MM.1S (cell line): ENCODE results near the gene SOX9.

ENCODE experiments used
- DNase-seq: peaks from one replicate; pipeline ENCODE4 v3.0.0-alpha.2; 2015
- H2AFZ ChIP-seq: fragments of 300-600 bp; sonication (generic); 2 replicates; pipeline ENCODE4 v1.6.0; 2016; ENCODE audit warnings: antibody characterized with exemption, low read length
- H3F3A ChIP-seq: fragments of 300-600 bp; sonication (generic); 2 replicates; pipeline ENCODE4 v1.6.1; 2016; ENCODE audit warnings: mild to moderate bottlenecking, antibody characterized with exemption, low read length, moderate library complexity, mixed read lengths; ENCODE audit not compliant: insufficient read depth
- H3K27ac ChIP-seq: fragments of 300-600 bp; sonication (generic); 2 replicates; pipeline ENCODE4 v1.5.1; 2016; ENCODE audit warnings: mild to moderate bottlenecking, low read length
- H3K27me3 ChIP-seq: fragments of 300-600 bp; sonication (generic); replicated peaks from 2 replicates; pipeline ENCODE4 v1.6.0; 2016; ENCODE audit warnings: low read length; ENCODE audit not compliant: insufficient read depth
- H3K36me3 ChIP-seq: fragments of 300-600 bp; sonication (generic); replicated peaks from 2 replicates; pipeline ENCODE4 v1.6.1; 2016; ENCODE audit warnings: mild to moderate bottlenecking, low read length, mixed read lengths; ENCODE audit not compliant: insufficient read depth
- H3K4me1 ChIP-seq: fragments of 300-600 bp; sonication (generic); 2 replicates; pipeline ENCODE4 v1.6.1; 2016; ENCODE audit warnings: low read length, mixed read lengths
- H3K4me2 ChIP-seq: fragments of 300-600 bp; sonication (generic); 2 replicates; pipeline ENCODE4 v1.6.0; 2016; ENCODE audit warnings: low read depth, low read length
- H3K4me3 ChIP-seq: fragments of 300-600 bp; sonication (generic); 2 replicates; pipeline ENCODE4 v1.5.1; 2016; ENCODE audit warnings: low read length, mixed read lengths
- H3K79me2 ChIP-seq: fragments of 300-600 bp; sonication (generic); 2 replicates; pipeline ENCODE4 v1.6.1; 2016; ENCODE audit warnings: mixed run types, low read length, mixed read lengths
- H3K9ac ChIP-seq: fragments of 300-600 bp; sonication (generic); 2 replicates; pipeline ENCODE4 v1.6.1; 2016; ENCODE audit warnings: low read length, mixed read lengths
- H3K9me2 ChIP-seq: fragments of 300-600 bp; sonication (generic); replicated peaks from 2 replicates; pipeline ENCODE4 v1.6.1; 2016; ENCODE audit warnings: mild to moderate bottlenecking, low read length, mixed read lengths; ENCODE audit not compliant: insufficient read depth
- H3K9me3 ChIP-seq: fragments of 300-600 bp; sonication (generic); replicated peaks from 2 replicates; pipeline ENCODE4 v1.6.1; 2016; ENCODE audit warnings: mild to moderate bottlenecking, low read length, mixed read lengths; ENCODE audit not compliant: insufficient read depth
- H4K20me1 ChIP-seq: fragments of 300-600 bp; sonication (generic); 2 replicates; pipeline ENCODE4 v1.6.1; 2016; ENCODE audit warnings: mild to moderate bottlenecking, low read length, moderate library complexity, mixed read lengths; ENCODE audit not compliant: insufficient read depth
- EZH2 ChIP-seq: fragments of 300-600 bp; sonication (generic); optimal IDR thresholded peaks from 2 replicates; pipeline ENCODE3; 2017; ENCODE audit warnings: low read depth, mild to moderate bottlenecking, antibody characterized with exemption, low read length, mixed read lengths
- EZH2phosphoT487 ChIP-seq: fragments of 300-600 bp; sonication (generic); IDR thresholded peaks from 2 replicates; pipeline ENCODE4 v1.6.1; 2018; ENCODE audit warnings: antibody characterized with exemption, low read length
- TF ChIP-seq, protein P1 (sequence below): fragments of 300-600 bp; sonication (generic); IDR thresholded peaks from 2 replicates; pipeline ENCODE4 v1.5.1; 2016; ENCODE audit warnings: antibody characterized with exemption, low read length, mixed read lengths

SOX9 gene

DNA sequence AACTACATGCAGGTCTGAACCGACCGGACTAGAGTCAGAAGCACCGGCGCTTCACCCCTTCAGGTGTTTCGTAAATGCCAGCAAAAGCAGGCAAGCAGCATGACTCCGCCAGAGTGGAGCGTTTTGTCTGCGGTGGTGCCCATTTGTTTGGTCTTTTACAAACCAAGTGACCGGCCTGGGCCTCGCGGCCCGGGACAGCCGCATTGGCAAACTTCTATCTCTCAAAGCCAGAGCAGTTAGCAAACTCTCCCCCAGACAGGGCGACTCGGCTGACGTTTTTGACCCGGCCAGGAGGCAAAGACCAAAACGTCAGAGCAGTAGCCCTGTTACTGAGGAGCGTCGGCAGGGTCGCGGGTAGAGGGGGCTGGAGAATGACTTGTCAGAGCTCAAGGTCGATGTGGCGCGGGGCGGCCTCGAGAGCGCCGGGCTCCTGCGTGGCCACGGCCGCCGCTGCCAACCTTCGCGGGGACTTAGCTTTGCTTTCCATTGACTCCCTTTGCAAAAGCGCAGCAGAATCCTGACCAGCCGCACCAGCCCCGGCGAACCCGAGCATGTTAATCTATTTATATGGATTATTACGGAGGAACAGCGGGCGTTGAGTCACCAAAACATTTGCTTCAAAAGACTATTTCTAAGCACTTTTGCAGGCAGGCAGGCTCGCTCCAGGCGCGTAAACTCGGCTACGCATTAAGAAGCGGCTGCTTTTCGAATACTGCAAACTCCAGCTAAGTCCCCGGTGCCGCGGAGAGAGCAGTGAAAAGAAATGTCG is 763 bp upstream of the SOX9 start:
- no peaks in the 10 kb centered on the region for H3F3A ChIP-seq
- H3K4me1 ChIP-seq = 0 out of 2 replicates have a peak, but pooled peaks cover 5% of the 10 kb centered on the region
- DNase-seq = peak; percentile 37
- H3K4me3 ChIP-seq = peak overlapping the region; percentile 38
- H3K9me3 ChIP-seq = no peaks in the 10 kb centered on the region
- no peaks in the 10 kb centered on the region for H4K20me1 ChIP-seq
- H2AFZ ChIP-seq = peak overlapping the region; percentile 18; the same call in 1 of the 2 replicates
- H3K27me3 ChIP-seq = peaks cover 29% of the 10 kb centered on the region
- H3K27ac ChIP-seq = no peak overlapping the region
- H3K36me3 ChIP-seq = no peaks in the 10 kb centered on the region
- H3K79me2 ChIP-seq = no peaks in the 10 kb centered on the region
- H3K4me2 ChIP-seq = peak overlapping the region; percentile 80
- TF ChIP-seq, protein P1, sequence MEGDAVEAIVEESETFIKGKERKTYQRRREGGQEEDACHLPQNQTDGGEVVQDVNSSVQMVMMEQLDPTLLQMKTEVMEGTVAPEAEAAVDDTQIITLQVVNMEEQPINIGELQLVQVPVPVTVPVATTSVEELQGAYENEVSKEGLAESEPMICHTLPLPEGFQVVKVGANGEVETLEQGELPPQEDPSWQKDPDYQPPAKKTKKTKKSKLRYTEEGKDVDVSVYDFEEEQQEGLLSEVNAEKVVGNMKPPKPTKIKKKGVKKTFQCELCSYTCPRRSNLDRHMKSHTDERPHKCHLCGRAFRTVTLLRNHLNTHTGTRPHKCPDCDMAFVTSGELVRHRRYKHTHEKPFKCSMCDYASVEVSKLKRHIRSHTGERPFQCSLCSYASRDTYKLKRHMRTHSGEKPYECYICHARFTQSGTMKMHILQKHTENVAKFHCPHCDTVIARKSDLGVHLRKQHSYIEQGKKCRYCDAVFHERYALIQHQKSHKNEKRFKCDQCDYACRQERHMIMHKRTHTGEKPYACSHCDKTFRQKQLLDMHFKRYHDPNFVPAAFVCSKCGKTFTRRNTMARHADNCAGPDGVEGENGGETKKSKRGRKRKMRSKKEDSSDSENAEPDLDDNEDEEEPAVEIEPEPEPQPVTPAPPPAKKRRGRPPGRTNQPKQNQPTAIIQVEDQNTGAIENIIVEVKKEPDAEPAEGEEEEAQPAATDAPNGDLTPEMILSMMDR = no peak
- TF ChIP-seq EZH2phosphoT487 = no peak
- H3K9ac ChIP-seq = no peak overlapping the region
- H3K9me2 ChIP-seq = no peaks in the 10 kb centered on the region

DNA sequence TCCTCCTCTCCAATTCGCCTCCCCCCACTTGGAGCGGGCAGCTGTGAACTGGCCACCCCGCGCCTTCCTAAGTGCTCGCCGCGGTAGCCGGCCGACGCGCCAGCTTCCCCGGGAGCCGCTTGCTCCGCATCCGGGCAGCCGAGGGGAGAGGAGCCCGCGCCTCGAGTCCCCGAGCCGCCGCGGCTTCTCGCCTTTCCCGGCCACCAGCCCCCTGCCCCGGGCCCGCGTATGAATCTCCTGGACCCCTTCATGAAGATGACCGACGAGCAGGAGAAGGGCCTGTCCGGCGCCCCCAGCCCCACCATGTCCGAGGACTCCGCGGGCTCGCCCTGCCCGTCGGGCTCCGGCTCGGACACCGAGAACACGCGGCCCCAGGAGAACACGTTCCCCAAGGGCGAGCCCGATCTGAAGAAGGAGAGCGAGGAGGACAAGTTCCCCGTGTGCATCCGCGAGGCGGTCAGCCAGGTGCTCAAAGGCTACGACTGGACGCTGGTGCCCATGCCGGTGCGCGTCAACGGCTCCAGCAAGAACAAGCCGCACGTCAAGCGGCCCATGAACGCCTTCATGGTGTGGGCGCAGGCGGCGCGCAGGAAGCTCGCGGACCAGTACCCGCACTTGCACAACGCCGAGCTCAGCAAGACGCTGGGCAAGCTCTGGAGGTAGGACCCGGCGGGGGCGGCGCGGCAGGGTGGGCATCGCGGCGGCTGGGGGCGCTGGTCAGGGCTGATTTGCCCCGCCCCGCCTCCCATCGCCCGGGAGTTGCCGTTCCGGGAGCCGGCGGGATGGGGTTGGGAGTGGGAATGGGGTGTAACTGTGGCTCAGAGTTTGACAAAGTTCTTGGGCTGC is 567 bp downstream of the SOX9 start:
- Histone ChIP-seq H3K4me2 (peak overlapping the region; percentile 97), H3K9me2 (no peaks in the 10 kb centered on the region), H2AFZ (peak overlapping the region; percentile 74; the same call in 1 of the 2 replicates), H3K4me1 (0 out of 2 replicates have a peak, but pooled peaks cover 5% of the 10 kb centered on the region), H3K36me3 (no peaks in the 10 kb centered on the region), H3K79me2 (no peaks in the 10 kb centered on the region), H3F3A (no peaks in the 10 kb centered on the region), H4K20me1 (no peaks in the 10 kb centered on the region), H3K4me3 (peak overlapping the region; percentile 71), H3K9me3 (no peaks in the 10 kb centered on the region), H3K9ac (no peak overlapping the region), H3K27me3 (peaks cover 29% of the 10 kb centered on the region), H3K27ac (no peak overlapping the region)
- DNase-seq = no peak
- TF ChIP-seq EZH2phosphoT487 (no peak), EZH2 (no peak)
- TF ChIP-seq, protein P1 = no peak

DNA sequence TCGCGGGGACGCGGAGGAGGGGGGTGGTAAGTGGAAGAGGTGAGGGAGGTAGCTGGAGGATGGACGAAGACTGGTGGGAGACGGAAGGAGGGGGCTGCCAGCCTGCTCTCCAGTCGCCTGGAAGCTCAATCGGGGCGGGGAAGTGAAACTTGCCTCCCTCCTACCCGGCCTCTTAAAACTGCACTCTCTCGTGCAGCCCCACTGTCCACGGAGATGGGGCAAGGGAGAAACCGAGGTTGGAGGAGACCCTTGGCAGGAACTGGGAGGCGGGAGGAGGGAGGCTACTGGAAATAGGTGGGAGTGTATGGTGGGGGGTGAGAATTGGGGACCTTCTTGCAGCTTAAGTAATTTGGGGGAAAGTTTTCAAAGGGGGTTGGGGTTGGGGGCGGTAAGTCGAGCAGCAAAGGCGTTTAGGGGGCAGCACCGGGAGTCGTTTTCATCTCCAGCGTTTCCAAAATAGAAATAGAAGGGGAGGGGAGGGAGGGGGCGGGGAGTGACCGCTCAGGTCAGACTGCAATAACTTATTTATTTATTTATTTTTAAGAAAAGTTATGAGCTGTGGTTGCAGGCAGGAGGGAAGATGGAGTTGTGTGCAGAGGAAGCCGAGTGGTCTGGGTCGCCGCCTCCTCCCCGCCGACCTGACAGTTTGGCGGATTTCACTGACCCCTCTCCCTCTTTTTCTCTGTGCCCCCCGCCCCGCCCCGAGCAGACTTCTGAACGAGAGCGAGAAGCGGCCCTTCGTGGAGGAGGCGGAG is 1.4 kb downstream of the SOX9 start:
- H3K4me3 ChIP-seq = peak overlapping the region; percentile 71
- H3K9me2 ChIP-seq = no peaks in the 10 kb centered on the region
- H3K79me2 ChIP-seq = no peaks in the 10 kb centered on the region
- peaks cover 29% of the 10 kb centered on the region for H3K27me3 ChIP-seq
- H3F3A ChIP-seq = no peaks in the 10 kb centered on the region
- peak overlapping the region; percentile 88 for H2AFZ ChIP-seq
- H3K27ac ChIP-seq = no peak overlapping the region
- no peak for DNase-seq
- H3K9ac ChIP-seq = no peak overlapping the region
- H3K4me2 ChIP-seq = peak overlapping the region; percentile 97
- 0 out of 2 replicates have a peak, but pooled peaks cover 5% of the 10 kb centered on the region for H3K4me1 ChIP-seq
- TF ChIP-seq EZH2 = no peak
- TF ChIP-seq, protein P1 = no peak
- H4K20me1 ChIP-seq = no peaks in the 10 kb centered on the region
- H3K9me3 ChIP-seq = no peaks in the 10 kb centered on the region
- no peaks in the 10 kb centered on the region for H3K36me3 ChIP-seq
